GM12864 (cell line): ENCODE measurements around the gene CHCHD3.
A peak's percentile ranks its signal among the peaks of the same experiment; 100 is the strongest.

Experiments used
- DNase-seq: peaks from one replicate; pipeline ENCODE4 v3.0.0-alpha.2; 2011; ENCODE audit warnings: low read depth
- H3K4me3 ChIP-seq: 2 replicates; pipeline ENCODE4 v1.5.1; 2011; ENCODE audit warnings: mild to moderate bottlenecking, low read depth, low read length, control low read depth
- TF ChIP-seq, protein P1 (sequence below): IDR thresholded peaks from 2 replicates; pipeline ENCODE4 v1.5.1; 2011; ENCODE audit warnings: low read depth, mild to moderate bottlenecking, moderate library complexity, low read length, control low read depth, inconsistent platforms; ENCODE audit errors: missing control alignments

The CHCHD3 gene

DNA sequence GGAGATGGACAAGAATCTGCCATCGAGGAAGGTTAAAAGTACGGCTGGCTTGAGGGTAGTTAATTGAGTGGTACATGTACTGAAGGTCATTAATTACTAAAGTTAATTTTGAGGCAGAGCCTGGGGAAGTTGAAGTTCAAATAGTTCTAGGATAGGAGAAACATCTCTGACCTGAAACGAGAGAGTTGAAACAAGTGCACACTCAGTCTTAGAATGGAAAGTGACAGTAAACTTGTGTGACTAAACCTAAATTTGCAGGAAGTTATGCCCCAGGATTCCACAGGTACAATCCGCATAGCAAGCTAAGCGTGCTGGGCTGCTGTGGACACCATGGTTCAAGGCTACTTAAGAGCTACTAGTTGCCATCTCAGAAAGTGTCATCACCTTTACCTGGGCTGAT, 209.9 kb downstream of the CHCHD3 start:
- TF ChIP-seq, protein P1, sequence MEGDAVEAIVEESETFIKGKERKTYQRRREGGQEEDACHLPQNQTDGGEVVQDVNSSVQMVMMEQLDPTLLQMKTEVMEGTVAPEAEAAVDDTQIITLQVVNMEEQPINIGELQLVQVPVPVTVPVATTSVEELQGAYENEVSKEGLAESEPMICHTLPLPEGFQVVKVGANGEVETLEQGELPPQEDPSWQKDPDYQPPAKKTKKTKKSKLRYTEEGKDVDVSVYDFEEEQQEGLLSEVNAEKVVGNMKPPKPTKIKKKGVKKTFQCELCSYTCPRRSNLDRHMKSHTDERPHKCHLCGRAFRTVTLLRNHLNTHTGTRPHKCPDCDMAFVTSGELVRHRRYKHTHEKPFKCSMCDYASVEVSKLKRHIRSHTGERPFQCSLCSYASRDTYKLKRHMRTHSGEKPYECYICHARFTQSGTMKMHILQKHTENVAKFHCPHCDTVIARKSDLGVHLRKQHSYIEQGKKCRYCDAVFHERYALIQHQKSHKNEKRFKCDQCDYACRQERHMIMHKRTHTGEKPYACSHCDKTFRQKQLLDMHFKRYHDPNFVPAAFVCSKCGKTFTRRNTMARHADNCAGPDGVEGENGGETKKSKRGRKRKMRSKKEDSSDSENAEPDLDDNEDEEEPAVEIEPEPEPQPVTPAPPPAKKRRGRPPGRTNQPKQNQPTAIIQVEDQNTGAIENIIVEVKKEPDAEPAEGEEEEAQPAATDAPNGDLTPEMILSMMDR: no peak
- no peak for DNase-seq
- H3K4me3 ChIP-seq: no peak overlapping the region

- DNase-seq: peak; percentile 24
- no peak overlapping the region for H3K4me3 ChIP-seq
These were observed 210.5 kb downstream of the CHCHD3 start for GRCh38 chr7:132871419-132871818.

DNA sequence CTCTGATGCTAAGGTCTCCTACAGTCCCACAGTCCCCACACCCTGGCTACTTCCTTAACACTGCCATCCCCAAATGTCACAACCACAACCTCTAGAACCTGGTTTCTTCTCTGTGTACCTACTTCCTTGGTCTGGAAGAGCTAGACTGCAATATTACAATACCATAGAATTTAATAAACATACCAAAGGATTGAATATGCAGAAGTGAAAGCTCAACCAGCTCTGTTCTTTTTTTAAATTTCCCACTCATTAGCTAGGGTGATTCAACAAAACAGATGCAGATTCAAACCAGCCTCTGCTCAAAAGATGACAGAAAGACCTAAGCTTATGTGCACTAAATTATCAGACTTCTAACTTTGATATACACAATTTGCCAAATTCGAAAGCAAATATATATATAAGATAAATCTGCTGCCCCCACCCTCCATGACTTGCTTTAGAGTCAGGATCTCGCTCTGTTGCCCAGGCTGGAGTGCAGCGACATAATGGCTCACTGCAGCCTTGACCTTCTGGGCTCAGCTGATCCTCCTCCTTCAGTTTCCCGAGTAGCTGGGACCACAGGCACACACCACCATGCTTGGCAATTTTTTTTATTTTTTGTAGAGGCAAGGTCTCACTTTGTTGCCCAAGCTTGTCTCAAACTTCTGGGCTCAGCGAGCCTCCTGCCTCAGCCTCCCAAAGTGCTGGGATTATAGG, 212.6 kb downstream of the CHCHD3 start:
- no peak for DNase-seq
- TF ChIP-seq, protein P1: no peak
- no peak overlapping the region for H3K4me3 ChIP-seq

More at GRCh38 chr7:132871419-132871818, 210.5 kb downstream of the CHCHD3 start:
- TF ChIP-seq, protein P1: no peak

DNA sequence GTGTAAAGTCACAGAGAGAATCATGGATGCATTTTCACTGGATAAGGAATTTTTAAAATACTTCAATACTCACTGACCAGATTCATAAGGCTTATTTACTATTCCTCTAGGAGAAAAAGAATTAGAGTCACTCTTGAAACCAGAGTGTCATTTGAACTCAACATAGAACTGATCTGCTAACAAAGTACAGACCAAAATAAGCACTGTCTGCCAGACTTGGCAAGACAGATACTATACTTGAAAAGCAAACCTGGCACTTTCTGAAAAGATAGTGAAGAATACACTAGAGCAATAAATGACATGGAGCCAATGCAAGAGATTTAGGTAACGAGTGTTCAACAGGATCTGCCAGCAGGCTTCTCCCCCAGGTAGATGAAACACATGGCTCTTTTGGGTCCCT, 215.3 kb downstream of the CHCHD3 start:
- H3K4me3 ChIP-seq: no peak overlapping the region
- no peak for DNase-seq
- TF ChIP-seq, protein P1: no peak

DNA sequence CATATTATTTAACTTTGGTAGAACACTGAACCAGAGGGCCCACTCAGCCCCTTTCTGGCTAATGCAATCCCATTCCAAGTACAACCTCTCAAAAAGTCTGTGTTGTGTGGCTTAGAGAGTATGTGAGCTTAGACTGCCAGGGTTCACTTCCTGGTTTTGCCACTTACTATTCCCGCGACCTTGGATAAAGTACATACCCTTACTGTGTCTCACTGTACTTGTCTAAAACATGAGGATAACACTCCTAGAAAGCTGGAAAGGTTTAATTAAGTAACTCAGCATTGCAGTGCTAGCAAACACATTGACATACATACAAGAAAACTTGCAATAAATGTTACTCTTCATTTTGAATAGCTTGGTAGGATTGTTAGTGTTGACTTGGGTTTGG, 215.8 kb downstream of the CHCHD3 start:
- TF ChIP-seq, protein P1: no peak
- no peak overlapping the region for H3K4me3 ChIP-seq
- DNase-seq: no peak

- no peak overlapping the region for H3K4me3 ChIP-seq
- no peak for DNase-seq
- TF ChIP-seq, protein P1: no peak
These were observed 216.3 kb downstream of the CHCHD3 start for GRCh38 chr7:132865366-132866143.
